T-helper 1 cell treated with Interleukin-12 subunit alpha and Interleukin-12 subunit beta and Interleukin-4 antibody, amounts not matched to agents 30 μg/mL and 1 μg/mL, for 36 hours (primary cell): ENCODE data around the gene PTGS1.
"Not testable (repeated sequence)": the region's sequence is repeated elsewhere in the genome, so short reads cannot be mapped to it uniquely, and the experiment has no call there.

ENCODE experiments used
- H3K27ac Mint-ChIP-seq: one replicate; pipeline ENCODE4 v1.8.0; 2021; ENCODE audit warnings: mild to moderate bottlenecking, mixed read lengths
- H3K27me3 Mint-ChIP-seq: one replicate; pipeline ENCODE4 v1.8.0; 2021; ENCODE audit warnings: low read depth, mixed read lengths
- H3K36me3 Mint-ChIP-seq: one replicate; pipeline ENCODE4 v1.8.0; 2021; ENCODE audit warnings: low read depth, mixed read lengths
- H3K4me1 Mint-ChIP-seq: one replicate; pipeline ENCODE4 v1.8.0; 2021; ENCODE audit warnings: low read depth, mixed read lengths
- H3K4me3 Mint-ChIP-seq: one replicate; pipeline ENCODE4 v1.8.0; 2021; ENCODE audit warnings: mild to moderate bottlenecking, moderate library complexity, mixed read lengths
- H3K9me3 Mint-ChIP-seq: one replicate; pipeline ENCODE4 v1.8.0; 2021; ENCODE audit warnings: mixed read lengths

Gene PTGS1

DNA sequence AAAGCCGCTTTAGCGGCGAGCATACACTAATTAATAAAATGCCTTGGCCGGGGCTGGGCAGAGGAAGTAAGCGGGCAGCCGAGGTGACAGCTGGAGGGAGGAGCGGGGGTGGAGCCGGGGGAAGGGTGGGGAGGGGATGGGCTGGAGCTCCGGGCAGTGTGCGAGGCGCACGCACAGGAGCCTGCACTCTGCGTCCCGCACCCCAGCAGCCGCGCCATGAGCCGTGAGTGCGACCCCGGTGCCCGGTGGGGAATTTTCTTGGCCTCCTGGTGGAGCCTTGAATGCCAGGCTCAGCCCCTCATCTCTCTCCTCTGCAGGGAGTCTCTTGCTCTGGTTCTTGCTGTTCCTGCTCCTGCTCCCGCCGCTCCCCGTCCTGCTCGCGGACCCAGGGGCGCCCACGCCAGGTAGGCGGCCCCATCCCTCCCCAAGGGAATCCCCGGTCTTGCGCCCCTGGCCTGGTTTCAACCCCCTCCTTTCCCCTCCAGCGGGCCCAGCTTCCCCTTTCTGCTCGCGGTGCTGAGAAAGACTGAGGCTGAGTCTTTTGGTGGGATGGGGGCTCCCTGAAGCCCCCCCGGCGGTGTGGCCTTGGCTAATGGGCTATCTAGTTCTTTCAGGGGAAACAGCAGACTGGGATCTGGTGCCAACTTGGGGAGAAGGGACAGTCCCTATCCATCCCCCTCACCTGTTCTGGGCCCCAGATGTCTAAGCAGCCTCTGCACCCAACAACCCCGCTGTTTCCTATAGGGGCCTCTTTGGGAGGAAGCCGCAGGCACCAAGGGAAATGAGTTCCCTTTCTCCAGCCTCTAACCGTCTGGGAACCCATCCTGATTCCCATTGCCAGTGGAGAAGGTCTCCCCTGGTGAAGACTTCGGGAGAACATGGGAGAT is at the start of gene PTGS1:
PTGS1 (plus strand) TSS at position 156 of the 887 bp plus-strand sequence; CDS start at position 217, 61 bp downstream.
- no peaks in the 10 kb centered on the region for H3K36me3 Mint-ChIP-seq
- peak within 1 kb of the TSS; percentile 59 for H3K4me3 Mint-ChIP-seq
- peaks cover 18% of the 10 kb centered on the region for H3K27me3 Mint-ChIP-seq
- H3K4me1 Mint-ChIP-seq: peaks cover 8% of the 10 kb centered on the region
- H3K27ac Mint-ChIP-seq: no peak within 1 kb of the TSS
- H3K9me3 Mint-ChIP-seq: peaks cover 4% of the 10 kb centered on the region

DNA sequence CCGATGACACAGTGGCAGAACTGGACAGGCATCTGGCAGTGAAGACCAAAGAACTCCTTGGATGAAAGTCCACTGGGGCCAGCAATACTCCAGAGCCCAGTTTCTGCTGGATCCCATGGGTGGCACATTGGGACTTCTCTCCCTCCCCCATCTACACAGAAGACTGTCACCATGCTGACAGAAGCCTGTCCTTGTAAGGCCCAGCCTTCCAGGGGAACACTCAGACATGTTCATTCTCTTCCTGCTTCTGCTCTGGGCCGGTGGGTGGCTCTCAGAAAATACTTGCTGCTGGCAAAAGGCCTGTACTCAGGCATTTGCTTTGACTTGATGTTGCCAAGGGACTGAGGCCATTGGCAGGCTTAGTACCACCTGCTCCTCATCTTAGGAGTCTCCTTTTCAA is 48.3 kb upstream of the PTGS1 start:
- Mint-ChIP-seq H3K27ac (no peak overlapping the region), H3K4me3 (no peak overlapping the region), H3K4me1 (no peaks in the 10 kb centered on the region), H3K36me3 (peaks cover 14% of the 10 kb centered on the region), H3K9me3 (no peaks in the 10 kb centered on the region), H3K27me3 (no peaks in the 10 kb centered on the region)

DNA sequence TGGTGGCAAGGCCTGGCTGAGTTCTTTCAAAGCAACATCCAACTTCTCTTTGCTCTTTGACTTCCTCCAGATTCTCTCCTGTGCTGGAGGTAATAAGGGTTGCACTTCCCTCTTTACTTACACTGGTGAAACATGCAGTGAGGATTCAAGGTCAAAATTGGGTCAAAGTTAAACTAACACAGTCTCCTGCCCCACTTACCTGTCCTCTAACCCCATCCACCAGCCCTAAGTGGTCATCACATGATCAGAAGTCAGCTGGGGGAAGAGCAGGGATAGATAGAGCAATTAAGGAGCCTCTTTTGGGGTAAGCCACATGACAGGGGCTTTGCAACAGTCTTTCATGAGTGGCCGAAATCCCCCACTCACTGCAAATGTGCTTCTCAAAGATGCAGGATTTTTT is 46.2 kb upstream of the PTGS1 start:
- not testable (repeated sequence) for H3K4me1 Mint-ChIP-seq, H3K4me3 Mint-ChIP-seq, H3K27ac Mint-ChIP-seq, H3K9me3 Mint-ChIP-seq, H3K27me3 Mint-ChIP-seq
- peaks cover 14% of the 10 kb centered on the region for H3K36me3 Mint-ChIP-seq

DNA sequence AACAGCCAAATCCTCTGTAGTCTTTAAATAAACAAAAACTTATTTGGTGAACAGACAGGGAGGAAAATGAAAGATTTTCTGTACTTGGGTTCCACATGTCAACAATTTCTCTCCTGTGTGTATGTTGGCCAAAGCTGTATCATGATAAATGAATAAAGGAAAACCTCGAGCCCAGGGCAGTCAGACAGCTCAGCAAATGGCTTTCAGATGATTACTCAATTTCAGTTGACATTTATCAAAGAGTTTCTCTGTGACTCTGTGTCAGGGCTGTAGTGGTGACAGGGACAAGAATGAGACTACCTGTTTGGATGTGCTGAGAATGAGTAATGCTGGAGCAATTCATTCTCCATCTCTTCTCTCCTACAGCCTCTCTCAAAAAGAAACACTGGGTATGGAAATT is 45.7 kb upstream of the PTGS1 start:
- H3K9me3 Mint-ChIP-seq: no peaks in the 10 kb centered on the region
- H3K4me1 Mint-ChIP-seq: no peaks in the 10 kb centered on the region
- H3K36me3 Mint-ChIP-seq: peaks cover 14% of the 10 kb centered on the region
- H3K27ac Mint-ChIP-seq: no peak overlapping the region
- H3K4me3 Mint-ChIP-seq: no peak overlapping the region
- no peaks in the 10 kb centered on the region for H3K27me3 Mint-ChIP-seq

DNA sequence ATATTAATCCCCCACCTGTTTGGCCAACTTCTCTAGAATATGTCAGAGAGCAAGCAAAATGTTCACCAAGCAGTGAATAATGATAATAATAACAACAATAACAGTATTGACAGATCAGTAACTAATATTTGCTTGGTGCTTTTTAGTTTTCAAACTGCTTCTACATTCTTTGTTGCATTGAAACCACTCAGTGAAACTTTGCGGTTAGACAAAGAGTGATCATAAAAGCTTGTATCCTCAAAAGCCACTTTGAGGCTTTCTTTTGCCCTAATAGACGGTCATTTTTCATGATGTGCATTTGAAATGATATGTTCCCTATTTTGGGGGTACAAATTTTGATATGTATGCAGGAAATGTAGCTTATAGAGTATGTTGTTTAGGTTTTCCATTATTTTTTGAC is 43.6 kb upstream of the PTGS1 start:
- no peaks in the 10 kb centered on the region for H3K27me3 Mint-ChIP-seq

DNA sequence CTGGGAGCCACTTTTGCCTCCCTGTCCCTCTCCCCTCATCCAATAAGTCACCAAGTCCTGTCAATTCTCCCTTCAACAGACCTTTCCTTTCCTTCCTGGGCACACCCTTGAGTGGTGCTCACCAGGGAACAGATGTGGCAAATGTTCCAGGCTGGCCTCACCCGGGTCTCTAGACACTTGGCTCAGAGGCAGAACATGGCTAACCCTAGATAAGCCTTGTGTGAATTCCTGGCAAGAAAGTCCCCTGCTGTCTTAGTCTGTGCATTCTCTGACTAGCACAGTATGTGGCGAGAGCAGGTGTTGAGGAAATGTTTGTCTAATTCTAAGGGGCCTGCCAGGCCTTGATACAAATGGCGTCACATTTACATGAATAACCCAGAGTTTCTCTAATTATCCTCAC is 41.2 kb upstream of the PTGS1 start:
- peaks cover 6% of the 10 kb centered on the region for H3K36me3 Mint-ChIP-seq
- H3K27me3 Mint-ChIP-seq: no peaks in the 10 kb centered on the region
- H3K4me3 Mint-ChIP-seq: no peak overlapping the region
- no peak overlapping the region for H3K27ac Mint-ChIP-seq
- H3K4me1 Mint-ChIP-seq: no peaks in the 10 kb centered on the region
- no peaks in the 10 kb centered on the region for H3K9me3 Mint-ChIP-seq

More for the DNA sequence above, 43.6 kb upstream of the PTGS1 start:
- no peaks in the 10 kb centered on the region for H3K4me1 Mint-ChIP-seq
- H3K4me3 Mint-ChIP-seq: no peak overlapping the region
- H3K9me3 Mint-ChIP-seq: no peaks in the 10 kb centered on the region
- H3K36me3 Mint-ChIP-seq: peaks cover 14% of the 10 kb centered on the region
- H3K27ac Mint-ChIP-seq: no peak overlapping the region

DNA sequence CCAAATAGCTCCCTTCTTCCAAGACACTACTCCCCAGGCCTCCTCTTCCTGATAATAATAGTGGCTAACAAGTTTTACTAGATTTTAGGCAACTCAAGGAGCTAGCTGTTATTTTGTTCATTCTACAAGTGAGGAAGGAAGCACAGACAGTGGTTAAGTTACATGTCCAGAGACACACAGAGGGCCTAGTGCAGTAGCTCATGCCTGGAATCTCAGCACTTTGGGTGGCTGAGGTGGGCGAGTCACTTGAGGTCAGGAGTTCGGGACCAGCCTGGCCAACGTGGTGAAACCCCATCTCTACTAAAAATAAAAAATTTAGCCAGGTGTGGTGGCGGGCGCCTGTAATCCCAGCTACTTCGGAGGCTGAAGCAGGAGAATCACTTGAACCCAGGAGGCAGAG is 40.4 kb upstream of the PTGS1 start:
- H3K27ac Mint-ChIP-seq, H3K27me3 Mint-ChIP-seq, H3K9me3 Mint-ChIP-seq, H3K4me1 Mint-ChIP-seq, H3K36me3 Mint-ChIP-seq, H3K4me3 Mint-ChIP-seq: not testable (repeated sequence)

DNA sequence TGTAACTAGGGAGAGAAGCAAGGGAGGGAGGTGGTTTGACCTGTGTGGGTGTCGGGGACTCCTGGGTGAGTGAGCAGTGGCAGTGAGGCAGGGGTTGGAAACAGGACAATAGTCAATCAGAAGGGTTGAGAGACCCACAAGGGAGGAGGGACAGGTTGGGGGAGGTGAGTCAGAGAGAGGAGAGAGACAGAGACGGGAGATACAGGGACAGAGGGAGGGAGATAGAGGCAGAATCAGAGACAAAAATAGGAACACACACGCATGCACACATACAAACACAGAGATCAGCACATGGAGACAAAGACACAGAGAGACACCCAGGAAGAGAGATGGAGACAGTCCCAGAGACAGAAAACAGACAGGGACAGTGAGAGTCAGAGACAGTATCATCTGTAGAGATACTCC is 39.3 kb upstream of the PTGS1 start:
- peak overlapping the region; percentile 1 for H3K27ac Mint-ChIP-seq
- no peaks in the 10 kb centered on the region for H3K9me3 Mint-ChIP-seq
- H3K36me3 Mint-ChIP-seq: no peaks in the 10 kb centered on the region
- no peaks in the 10 kb centered on the region for H3K4me1 Mint-ChIP-seq
- no peak overlapping the region for H3K4me3 Mint-ChIP-seq
- no peaks in the 10 kb centered on the region for H3K27me3 Mint-ChIP-seq

DNA sequence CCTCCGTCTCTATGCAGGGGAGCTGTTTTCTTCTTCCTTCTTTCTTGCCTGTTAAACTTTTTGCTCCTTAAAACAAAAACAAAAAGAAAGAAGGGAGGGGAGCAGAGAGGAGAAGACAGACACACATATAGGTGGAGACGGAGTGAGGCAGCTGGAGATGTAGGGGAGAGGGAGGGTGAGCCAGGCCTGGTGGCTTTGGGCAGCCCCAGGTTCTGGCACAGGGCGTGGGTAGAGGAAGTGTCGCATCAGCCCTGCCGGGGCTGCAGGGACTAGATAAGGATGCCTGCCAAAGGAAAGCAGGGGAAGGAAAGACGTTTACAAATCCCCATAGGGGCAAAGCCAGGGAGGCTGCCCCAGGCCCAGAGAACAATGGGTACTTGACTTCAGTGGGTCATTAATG is 38.7 kb upstream of the PTGS1 start:
- Mint-ChIP-seq H3K4me3 (no peak overlapping the region), H3K9me3 (no peaks in the 10 kb centered on the region), H3K27ac (no peak overlapping the region), H3K36me3 (no peaks in the 10 kb centered on the region), H3K27me3 (no peaks in the 10 kb centered on the region), H3K4me1 (no peaks in the 10 kb centered on the region)

DNA sequence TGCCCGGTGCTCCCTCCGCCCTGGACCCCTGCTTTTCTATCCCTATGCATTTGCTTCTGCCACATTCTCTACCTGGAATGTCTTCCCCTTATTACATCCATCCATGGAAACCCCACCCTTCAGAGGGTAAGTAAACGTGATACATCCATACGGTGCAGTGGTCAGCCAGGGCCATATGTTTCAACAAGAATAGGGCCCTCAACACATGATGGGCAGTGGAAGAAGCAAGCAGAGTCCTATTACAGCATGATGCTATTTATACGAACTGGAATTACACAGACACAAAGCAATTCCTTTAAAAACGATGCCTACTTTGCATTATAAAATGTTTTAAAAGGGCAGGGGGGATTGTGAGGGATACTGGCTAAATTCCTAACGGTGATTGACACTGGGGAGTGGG is 38.2 kb upstream of the PTGS1 start:
- Mint-ChIP-seq H3K9me3 (no peaks in the 10 kb centered on the region), H3K27ac (no peak overlapping the region), H3K4me1 (no peaks in the 10 kb centered on the region), H3K27me3 (no peaks in the 10 kb centered on the region), H3K36me3 (no peaks in the 10 kb centered on the region), H3K4me3 (no peak overlapping the region)

DNA sequence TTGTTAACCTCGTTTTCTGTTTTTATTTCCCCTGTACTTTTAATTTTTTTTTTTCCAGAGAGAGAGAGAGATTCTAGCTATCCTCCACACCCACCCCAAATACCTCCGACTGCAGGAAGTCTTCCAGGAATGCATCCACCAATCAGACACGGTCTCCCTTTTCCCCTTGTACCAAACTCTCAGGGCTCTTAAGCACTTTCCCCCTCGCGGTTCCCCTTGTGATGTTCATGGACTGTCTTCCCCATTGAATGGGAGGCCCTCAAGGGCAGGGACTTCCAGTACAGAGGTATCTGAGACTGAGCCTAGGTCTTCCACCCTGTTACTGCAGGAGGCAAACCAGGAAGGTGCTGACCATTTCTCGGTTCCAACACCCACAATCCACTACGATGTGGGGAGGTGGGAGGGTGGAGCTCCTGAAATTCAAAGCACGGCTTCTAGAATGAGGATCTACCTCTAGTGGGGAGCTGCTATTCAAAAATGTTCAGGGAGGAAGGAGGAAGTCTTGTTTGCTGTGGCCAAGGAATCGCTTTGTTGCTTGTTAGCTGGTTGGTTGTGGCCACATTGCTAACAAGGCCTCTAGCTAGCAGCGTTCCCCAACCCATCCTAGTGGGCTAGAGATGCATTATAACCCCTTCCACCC is 37.5 kb upstream of the PTGS1 start:
- Mint-ChIP-seq H3K27me3 (no peaks in the 10 kb centered on the region), H3K36me3 (no peaks in the 10 kb centered on the region), H3K4me3 (no peak overlapping the region), H3K4me1 (no peaks in the 10 kb centered on the region), H3K27ac (no peak overlapping the region), H3K9me3 (no peaks in the 10 kb centered on the region)

DNA sequence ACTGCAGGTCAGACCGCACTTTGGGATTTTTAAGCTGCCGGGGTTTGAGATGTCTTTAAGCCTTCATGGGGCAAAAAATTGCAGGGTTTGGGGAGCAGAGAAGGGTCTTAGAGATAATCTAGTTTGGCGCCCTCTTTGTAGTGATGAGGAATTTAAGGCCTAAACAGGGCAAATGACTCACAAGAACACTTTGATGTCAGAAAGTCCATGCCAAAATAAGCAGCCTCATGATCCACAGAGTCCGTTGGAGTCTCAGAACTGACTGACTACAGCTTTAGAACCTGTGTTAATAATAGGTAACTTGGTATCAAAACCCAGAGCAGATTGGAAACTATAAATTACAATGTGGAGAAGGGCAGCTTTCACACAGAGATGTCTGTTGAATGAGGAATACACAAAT is 35.9 kb upstream of the PTGS1 start:
- no peaks in the 10 kb centered on the region for H3K36me3 Mint-ChIP-seq
- no peak overlapping the region for H3K27ac Mint-ChIP-seq
- H3K9me3 Mint-ChIP-seq: no peaks in the 10 kb centered on the region
- no peaks in the 10 kb centered on the region for H3K27me3 Mint-ChIP-seq
- no peak overlapping the region for H3K4me3 Mint-ChIP-seq
- no peaks in the 10 kb centered on the region for H3K4me1 Mint-ChIP-seq

DNA sequence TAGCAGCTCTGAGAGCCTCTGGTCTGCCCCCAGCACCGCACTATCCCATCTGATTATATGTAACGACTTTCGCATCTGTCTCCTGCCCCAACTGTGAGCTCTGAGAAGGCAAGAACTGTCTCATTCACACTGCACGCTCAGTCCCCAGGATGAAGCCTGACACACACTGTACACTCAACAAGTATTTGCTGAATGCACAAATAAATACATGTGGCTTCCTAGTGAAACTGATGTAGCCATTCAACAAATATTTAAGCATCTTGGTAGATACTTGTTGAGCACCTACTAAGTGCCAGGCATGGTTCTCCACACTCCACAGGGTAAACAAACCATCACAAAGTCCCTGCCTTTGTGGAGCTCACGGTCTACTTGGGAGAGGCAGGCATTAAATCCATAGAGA is 34.6 kb upstream of the PTGS1 start:
- Mint-ChIP-seq H3K9me3 (no peaks in the 10 kb centered on the region), H3K4me1 (peaks cover 2% of the 10 kb centered on the region), H3K4me3 (no peak overlapping the region), H3K27ac (no peak overlapping the region), H3K27me3 (peaks cover 3% of the 10 kb centered on the region), H3K36me3 (no peaks in the 10 kb centered on the region)

DNA sequence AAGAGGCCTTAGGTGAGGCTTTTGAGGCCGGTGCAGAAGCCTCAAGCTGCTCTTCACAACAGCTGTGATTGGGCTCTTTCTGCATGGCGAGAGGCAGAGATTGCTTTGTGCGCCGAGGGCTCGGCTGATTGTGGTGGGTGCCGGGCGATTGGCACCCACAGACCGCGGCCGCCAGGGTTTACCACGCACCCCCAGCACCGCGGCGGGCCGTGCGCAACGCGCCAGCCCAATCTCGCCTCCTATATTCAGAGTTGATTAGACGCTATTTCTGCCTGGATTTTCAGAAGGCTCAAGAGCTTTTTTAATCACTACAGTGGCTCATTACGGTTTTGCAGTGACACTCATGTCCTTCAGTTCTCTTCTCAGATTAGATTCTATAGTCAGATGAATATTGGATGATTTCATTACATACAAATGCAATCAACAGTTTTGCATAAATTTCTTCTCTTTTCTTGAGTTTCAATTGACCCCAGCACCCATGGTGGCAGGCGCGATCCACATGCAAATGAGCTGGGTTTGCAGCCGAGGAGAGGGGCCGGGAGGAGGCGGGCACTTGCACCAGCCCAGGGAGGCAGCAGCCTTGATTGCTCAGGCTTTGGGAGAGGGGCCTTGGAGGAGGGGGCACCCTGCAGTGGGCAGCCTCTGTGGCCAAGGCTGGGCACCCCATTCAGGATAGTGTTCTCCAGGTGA is 33.8 kb upstream of the PTGS1 start:
- no peak overlapping the region for H3K27ac Mint-ChIP-seq
- H3K4me3 Mint-ChIP-seq: no peak overlapping the region
- H3K36me3 Mint-ChIP-seq: no peaks in the 10 kb centered on the region
- no peaks in the 10 kb centered on the region for H3K9me3 Mint-ChIP-seq
- H3K4me1 Mint-ChIP-seq: peaks cover 2% of the 10 kb centered on the region
- peaks cover 3% of the 10 kb centered on the region for H3K27me3 Mint-ChIP-seq

DNA sequence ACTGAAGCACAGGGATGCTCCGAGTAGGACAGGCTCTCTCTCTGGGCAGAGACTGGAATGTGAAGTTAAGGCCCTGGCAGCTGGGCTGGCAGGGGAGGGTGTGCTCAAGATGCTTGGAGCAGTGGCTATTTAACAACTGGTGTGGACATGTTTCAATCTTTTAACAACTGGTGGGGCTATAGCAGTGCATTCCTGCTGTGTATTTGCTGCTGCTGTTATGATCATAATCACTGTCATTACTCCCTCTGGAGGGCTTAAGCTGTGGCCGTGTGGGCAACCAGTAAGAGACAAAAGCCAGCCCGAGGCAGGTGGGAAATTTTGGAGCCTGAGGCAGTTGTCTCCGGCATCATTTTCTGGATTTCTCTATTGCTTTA is 33.3 kb upstream of the PTGS1 start:
- H3K4me3 Mint-ChIP-seq: no peak overlapping the region
- no peaks in the 10 kb centered on the region for H3K9me3 Mint-ChIP-seq
- no peaks in the 10 kb centered on the region for H3K36me3 Mint-ChIP-seq
- no peak overlapping the region for H3K27ac Mint-ChIP-seq
- peaks cover 3% of the 10 kb centered on the region for H3K27me3 Mint-ChIP-seq
- peaks cover 2% of the 10 kb centered on the region for H3K4me1 Mint-ChIP-seq
